Right cardiac atrium (tissue), 5 donors: ENCODE results near the gene SPEM2. TPM values are rescaled to one million over a fixed set of nuclear protein-coding genes. Genes with fewer than 3 reads are reported as not detected.
A peak's percentile ranks its signal among the peaks of the same experiment; 100 is the strongest.

ENCODE experiments used
- ATAC-seq, 2 donors: fragments of 200-7000 bp; cut with Tn5 transposase; one replicate each; pipeline versions ENCODE4 v1.8.0 to v1.9.1; 2020; ENCODE audit warnings: moderate library complexity in 2 of 2, mild to moderate bottlenecking in 1 of 2
- DNase-seq, 3 donors: peaks; one replicate each; pipeline ENCODE4 v3.0.0-alpha.2; 2020
- H3K27ac ChIP-seq: one replicate; pipeline ENCODE4 v1.5.1; 2013; ENCODE audit warnings: mild to moderate bottlenecking, low read length, control low read depth, moderate library complexity
- H3K27me3 ChIP-seq: one replicate; pipeline ENCODE4 v1.6.1; 2013; ENCODE audit not compliant: control insufficient read depth, insufficient read depth
- H3K4me1 ChIP-seq: one replicate; pipeline ENCODE4 v1.6.1; 2013; ENCODE audit warnings: low read length; ENCODE audit not compliant: control insufficient read depth, insufficient read depth
- H3K4me3 ChIP-seq: one replicate; pipeline ENCODE4 v1.5.1; 2013; ENCODE audit warnings: low read length, control low read depth
- H3K9me3 ChIP-seq: one replicate; pipeline ENCODE4 v1.6.1; 2013; ENCODE audit warnings: low read length; ENCODE audit not compliant: control insufficient read depth
- WGBS: extraction: QIAGEN DNeasy Blood & Tissue Kit; methylation state at CpG from one replicate; pipeline ENCODE4 v1.1.7; 2013; 5-methylcytosine and 5-hydroxymethylcytosine counted together
- intact Hi-C, 4 donors: fragments of 100-400 bp; cut with DNase I; formaldehyde crosslinking; loops; one replicate each; pipeline versions ENCODE4 v1.11.0 to v1.14.0; 2022 to 2023
- long read RNA-seq, 4 donors: library from polyadenylated mRNA; unstranded; transcript quantifications; one replicate each; pipeline ENCODE4 v2.0.0, GENCODE V29; 2020 to 2021
- polyA plus RNA-seq: library from polyadenylated mRNA; stranded (reverse); fragments of 200-250 nt; gene quantifications from one replicate; pipeline ENCODE4 v1.2.3, GENCODE V29; 2013
- total RNA-seq, 4 donors: library from RNA; stranded (reverse); fragmentation: NEBNext Ultra II Directional; extraction: Animal tissue kit (Norgen Biotek cat#: 25700); gene quantifications; one replicate each; pipeline ENCODE4 v1.2.1, GENCODE V29; 2021
- donor health status: healthy with polysubstance abuse.
- donor health status: DM: no; HTN: yes; CAD: no.
- donor health status: DM: no; HTN: no; CAD: no.
- donor health status: DM: no; HTN: yes; CAD: no; lungs with severe emphysema.
- donor health status: DM: yes; HTN: yes; CAD: no.

The SPEM2 gene
- total RNA-seq, result not detected
- polyA plus RNA-seq, result not detected
- long read RNA-seq, donor 1, result 0 reads
- long read RNA-seq, donor 2, result 0 reads
- long read RNA-seq, donor 3, result 0 reads
- long read RNA-seq, donor 4, result 0 reads

DNA sequence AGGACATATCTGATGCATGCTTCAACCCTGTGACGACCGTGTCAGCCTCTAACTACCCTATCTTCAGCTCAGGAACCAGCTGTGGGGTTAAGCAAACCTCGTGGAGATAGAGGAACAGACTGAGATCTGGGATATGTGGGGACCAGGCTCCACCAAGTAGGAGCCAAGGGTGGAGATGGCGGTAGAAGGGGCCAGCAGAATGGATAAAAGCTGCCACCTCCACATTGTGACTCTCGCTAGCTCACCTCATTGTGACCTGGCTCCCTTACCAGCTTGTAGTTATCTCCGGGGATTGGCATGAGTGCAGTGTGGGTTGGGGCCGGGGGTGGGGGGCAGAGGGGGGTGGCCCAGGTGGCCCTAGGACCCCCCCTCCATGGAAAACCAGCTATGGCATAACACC is at the start of gene SPEM2:
TSS of gene SPEM2 (plus strand) at position 301 of the 400 bp plus-strand sequence. CDS start at position 374, 73 bp downstream.
- ATAC-seq (no peak), DNase-seq (no peak)
- Histone ChIP-seq H3K27ac (no peak within 1 kb of the TSS), H3K4me1 (no peaks in the 10 kb centered on the region), H3K27me3 (no peaks in the 10 kb centered on the region), H3K9me3 (no peaks in the 10 kb centered on the region), H3K4me3 (no peak within 1 kb of the TSS)
- 74% methylated on average over 7 of the region's 7 CpGs for WGBS
- intact Hi-C loops, result no loop called here

DNA sequence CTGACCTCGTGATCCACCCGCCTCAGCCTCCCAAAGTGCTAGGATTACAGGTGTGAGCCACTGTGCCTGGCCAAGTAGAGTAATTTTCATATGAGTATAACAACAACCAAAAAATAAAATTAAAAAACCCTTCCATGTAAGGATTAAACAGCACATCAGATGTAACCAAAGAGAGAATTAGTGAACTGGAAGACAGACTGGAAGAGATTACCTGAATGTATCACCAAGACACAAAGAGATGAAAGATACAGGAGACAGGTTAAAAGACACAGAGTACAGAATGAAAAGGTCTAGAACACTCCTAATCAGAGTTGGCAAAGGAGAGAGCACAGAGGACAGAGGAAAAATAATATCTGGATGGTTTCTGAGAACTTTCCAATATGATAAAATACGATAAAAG is 46.3 kb upstream of the SPEM2 start:
- intact Hi-C loops, result no loop called here
- Histone ChIP-seq H3K9me3 (no peaks in the 10 kb centered on the region), H3K27me3 (no peaks in the 10 kb centered on the region), H3K27ac (no peak overlapping the region), H3K4me1 (peaks cover 3% of the 10 kb centered on the region), H3K4me3 (no peak overlapping the region)
- 94% methylated on average over 3 of the region's 3 CpGs for WGBS
- ATAC-seq (no peak), DNase-seq (no peak)

DNA sequence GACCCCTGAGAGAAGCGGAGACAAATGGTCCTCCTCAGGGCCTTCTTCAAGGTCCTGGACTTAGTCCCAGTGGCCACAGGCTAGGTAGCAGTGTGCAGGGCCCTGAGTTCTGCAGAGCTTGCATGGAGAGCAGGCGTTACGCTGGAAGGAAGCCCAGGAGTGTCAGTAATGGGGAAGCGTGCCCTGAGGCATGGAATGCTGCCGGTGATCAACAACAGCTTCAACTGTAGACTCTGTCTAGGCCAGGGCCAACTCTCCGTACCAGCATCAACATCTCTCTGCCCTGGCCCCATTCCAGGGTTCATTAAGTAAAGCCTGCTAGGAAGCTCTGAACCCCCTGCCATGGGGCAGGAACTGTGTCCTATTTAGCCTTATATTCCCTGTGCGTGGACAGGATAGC is 45.1 kb upstream of the SPEM2 start:
- 21% methylated on average over 7 of the region's 7 CpGs for WGBS
- intact Hi-C loops, result no loop called here
- H3K27ac ChIP-seq, result no peak overlapping the region
- H3K27me3 ChIP-seq, result no peaks in the 10 kb centered on the region
- DNase-seq (peak; percentile 63 to 83 (median 78)), ATAC-seq (peak; percentile 41 to 62)
- peaks cover 3% of the 10 kb centered on the region for H3K4me1 ChIP-seq
- peak overlapping the region; percentile 45 for H3K4me3 ChIP-seq
- H3K9me3 ChIP-seq, result no peaks in the 10 kb centered on the region

DNA sequence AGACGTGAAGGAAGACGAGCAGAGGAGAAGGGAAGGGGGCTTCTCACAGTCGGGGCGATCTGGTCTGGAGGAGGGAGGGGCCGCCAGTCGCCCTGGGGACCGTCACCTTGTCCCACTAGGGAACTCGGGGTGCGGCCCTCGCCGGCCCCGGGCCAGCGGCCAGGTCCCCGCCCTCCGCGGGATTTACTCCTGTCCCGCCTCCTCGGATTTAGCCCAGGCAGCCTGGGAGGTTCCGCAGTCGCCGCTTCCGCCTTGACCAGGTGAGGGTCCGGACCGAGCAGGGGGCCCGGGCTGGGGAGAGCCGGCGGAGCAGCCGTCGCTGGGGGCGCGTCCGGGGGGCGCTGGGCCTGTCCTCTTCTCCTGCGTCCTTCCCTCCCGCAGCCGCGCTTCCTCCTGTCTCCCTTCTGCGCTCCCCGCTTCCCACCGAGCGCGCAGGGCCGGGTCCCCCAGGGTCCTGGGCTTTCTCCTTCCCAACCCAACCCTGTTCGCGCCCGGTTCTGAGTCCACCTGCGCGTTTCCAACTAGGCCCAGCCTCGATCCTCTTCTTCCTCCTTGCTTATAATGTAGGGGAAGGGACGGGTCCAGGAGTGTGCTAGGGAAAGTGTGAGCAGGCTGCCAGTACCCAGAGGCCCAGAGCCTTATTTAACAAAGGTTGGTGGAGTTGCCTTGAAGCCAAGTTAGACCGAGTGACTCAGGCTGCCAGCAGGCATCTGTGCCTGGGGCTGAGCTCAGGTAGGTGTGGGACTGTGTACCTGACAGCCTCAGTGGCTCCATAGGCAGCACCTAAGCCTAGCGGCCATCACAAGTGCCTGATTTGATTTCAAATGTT is 44.3 kb upstream of the SPEM2 start, which contains the start of gene TNK1:
TSS of gene TNK1 (plus strand) at position 235 of the 829 bp plus-strand sequence. CDS start 1,838 bp downstream, outside the sequence.
- intact Hi-C loops, result no loop called here
- H3K27ac ChIP-seq, result no peak within 1 kb of the TSS
- H3K9me3 ChIP-seq, result no peaks in the 10 kb centered on the region
- peak within 1 kb of the TSS; percentile 45 for H3K4me3 ChIP-seq
- H3K4me1 ChIP-seq, result peaks cover 3% of the 10 kb centered on the region
- ATAC-seq (peak; percentile 53 to 58), DNase-seq (peak; percentile 59 to 81 (median 79))
- no peaks in the 10 kb centered on the region for H3K27me3 ChIP-seq
- WGBS, result 3% methylated on average over 51 of the region's 52 CpGs

DNA sequence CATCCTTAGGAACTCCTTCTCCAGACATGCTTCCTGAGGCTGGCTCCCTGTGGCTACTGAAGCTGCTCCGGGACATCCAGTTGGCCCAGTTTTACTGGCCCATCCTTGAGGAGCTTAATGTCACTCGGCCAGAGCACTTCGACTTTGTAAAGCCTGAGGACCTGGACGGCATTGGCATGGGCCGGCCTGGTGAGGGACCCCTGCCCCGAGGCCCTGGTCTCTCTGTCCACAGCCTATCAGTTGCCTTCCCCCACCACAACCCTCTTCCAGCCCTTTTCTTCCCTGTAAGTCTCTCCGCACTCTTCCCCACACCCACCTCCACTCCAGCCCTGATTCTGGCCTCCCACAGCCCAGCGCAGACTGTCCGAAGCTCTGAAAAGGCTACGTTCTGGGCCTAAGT is 42.5 kb upstream of the SPEM2 start:
- no peaks in the 10 kb centered on the region for H3K27me3 ChIP-seq
- intact Hi-C loops, result no loop called here
- H3K27ac ChIP-seq, result no peak overlapping the region
- ATAC-seq (no peak), DNase-seq (no peak)
- H3K9me3 ChIP-seq, result no peaks in the 10 kb centered on the region
- H3K4me3 ChIP-seq, result no peak overlapping the region
- H3K4me1 ChIP-seq, result peaks cover 3% of the 10 kb centered on the region
- 88% methylated on average over 10 of the region's 10 CpGs for WGBS

DNA sequence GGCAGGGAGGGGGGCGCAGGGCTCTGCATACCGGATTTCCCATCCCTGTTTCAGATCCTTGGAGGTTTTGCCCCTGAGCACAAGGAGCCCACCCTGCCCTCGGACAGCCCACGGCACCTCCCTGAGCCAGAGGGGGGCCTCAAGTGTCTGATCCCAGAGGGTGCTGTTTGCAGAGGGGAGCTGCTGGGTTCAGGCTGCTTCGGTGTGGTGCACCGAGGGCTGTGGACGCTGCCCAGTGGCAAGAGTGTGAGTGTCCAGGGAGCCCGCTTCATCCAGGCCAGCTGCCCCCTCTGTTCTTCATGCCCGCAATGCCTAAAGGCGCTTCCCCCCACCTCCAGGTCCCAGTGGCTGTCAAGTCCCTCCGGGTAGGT is 42.1 kb upstream of the SPEM2 start:
- Histone ChIP-seq H3K4me3 (no peak overlapping the region), H3K27me3 (no peaks in the 10 kb centered on the region), H3K9me3 (no peaks in the 10 kb centered on the region), H3K4me1 (peaks cover 3% of the 10 kb centered on the region), H3K27ac (no peak overlapping the region)
- ATAC-seq (peak; percentile 1 to 2), DNase-seq (no peak)
- 74% methylated on average over 11 of the region's 11 CpGs for WGBS
- intact Hi-C loops, result no loop called here

DNA sequence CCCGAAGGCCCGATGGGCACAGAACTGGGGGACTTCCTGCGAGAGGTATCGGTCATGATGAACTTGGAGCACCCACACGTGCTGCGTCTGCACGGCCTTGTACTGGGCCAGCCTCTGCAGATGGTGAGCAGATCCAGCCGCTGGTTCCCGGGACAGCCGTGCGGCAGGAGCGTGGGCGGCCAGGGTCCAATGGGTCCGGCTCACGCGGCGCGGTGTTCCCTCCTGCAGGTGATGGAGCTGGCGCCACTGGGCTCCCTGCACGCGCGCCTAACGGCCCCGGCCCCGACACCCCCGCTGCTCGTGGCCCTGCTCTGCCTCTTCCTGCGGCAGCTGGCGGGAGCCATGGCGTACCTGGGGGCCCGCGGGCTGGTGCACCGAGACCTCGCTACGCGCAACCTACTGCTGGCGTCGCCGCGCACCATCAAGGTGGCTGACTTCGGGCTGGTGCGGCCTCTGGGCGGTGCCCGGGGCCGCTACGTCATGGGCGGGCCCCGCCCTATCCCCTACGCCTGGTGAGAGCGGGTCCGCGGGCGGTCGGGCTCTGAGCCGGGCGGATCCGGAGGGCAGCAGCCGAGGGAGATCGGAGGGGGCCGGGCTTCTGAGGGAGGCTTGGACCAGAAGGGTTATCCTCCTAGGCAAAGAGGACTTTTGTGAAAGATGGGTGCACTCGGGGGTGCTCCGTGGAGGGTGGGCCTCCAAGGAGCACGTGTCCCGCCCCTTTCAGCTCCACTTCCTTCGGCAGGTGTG is 41.5 kb upstream of the SPEM2 start:
- 6% methylated on average over 65 of the region's 65 CpGs for WGBS
- Histone ChIP-seq H3K27me3 (no peaks in the 10 kb centered on the region), H3K27ac (no peak overlapping the region), H3K4me1 (peaks cover 3% of the 10 kb centered on the region), H3K4me3 (peak overlapping the region; percentile 16), H3K9me3 (no peaks in the 10 kb centered on the region)
- ATAC-seq, result peak; percentile 77 to 81
- intact Hi-C loops, result no loop called here
- peak; percentile 61 to 82 (median 81) for DNase-seq

DNA sequence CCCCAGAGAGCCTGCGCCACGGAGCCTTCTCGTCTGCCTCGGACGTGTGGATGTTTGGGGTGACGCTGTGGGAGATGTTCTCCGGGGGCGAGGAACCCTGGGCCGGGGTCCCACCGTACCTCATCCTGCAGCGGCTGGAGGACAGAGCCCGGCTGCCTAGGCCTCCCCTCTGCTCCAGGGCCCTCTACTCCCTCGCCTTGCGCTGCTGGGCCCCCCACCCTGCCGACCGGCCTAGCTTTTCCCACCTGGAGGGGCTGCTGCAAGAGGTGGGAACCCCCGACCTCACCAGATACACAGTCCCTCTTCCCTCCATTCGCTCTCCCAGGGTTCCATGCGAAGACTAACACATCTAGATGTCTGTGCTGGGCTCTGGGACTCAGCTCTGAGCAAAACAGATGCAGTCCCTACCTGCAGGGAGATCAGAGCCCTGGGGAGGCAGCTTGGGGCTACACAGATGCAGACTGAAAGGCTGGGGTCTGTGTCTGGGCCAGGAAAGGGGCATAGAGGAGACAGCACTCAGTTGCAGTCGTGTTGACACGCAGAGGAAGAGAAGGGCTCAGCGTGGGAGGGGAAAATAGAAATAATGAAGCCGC is 40.8 kb upstream of the SPEM2 start:
- Histone ChIP-seq H3K9me3 (no peaks in the 10 kb centered on the region), H3K4me3 (peak overlapping the region; percentile 16), H3K27ac (no peak overlapping the region), H3K4me1 (peaks cover 3% of the 10 kb centered on the region), H3K27me3 (no peaks in the 10 kb centered on the region)
- DNase-seq, result no peak
- 41% methylated on average over 23 of the region's 23 CpGs for WGBS
- peak in 1 of 2 donors; percentile 1 for ATAC-seq
- intact Hi-C loops, result no loop called here

DNA sequence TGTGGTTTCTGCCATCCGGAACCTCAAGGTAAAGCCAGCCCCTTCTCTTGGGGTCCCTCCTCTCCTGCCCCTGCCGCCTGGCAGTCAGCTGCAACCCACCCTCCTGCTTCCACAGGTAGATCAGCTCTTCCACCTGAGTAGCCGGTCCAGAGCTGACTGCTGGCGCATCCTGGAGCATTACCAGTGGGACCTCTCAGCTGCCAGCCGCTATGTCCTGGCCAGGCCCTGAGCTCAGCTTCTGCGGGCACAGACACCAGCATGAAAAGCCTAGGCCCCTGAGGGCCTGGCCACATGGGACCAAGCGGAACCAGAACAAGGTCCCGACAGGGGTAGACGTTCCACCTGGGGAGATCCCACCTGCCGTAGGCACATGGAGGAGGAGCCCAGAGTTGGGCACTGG is 36.6 kb upstream of the SPEM2 start:
- intact Hi-C loops, result no loop called here
- H3K27ac ChIP-seq, result no peak overlapping the region
- ATAC-seq, result no peak
- no peaks in the 10 kb centered on the region for H3K4me1 ChIP-seq
- WGBS, result 96% methylated on average over 10 of the region's 10 CpGs
- peak in 1 of 3 donors; percentile 34 for DNase-seq
- no peaks in the 10 kb centered on the region for H3K27me3 ChIP-seq
- H3K9me3 ChIP-seq, result no peaks in the 10 kb centered on the region
- no peak overlapping the region for H3K4me3 ChIP-seq

DNA sequence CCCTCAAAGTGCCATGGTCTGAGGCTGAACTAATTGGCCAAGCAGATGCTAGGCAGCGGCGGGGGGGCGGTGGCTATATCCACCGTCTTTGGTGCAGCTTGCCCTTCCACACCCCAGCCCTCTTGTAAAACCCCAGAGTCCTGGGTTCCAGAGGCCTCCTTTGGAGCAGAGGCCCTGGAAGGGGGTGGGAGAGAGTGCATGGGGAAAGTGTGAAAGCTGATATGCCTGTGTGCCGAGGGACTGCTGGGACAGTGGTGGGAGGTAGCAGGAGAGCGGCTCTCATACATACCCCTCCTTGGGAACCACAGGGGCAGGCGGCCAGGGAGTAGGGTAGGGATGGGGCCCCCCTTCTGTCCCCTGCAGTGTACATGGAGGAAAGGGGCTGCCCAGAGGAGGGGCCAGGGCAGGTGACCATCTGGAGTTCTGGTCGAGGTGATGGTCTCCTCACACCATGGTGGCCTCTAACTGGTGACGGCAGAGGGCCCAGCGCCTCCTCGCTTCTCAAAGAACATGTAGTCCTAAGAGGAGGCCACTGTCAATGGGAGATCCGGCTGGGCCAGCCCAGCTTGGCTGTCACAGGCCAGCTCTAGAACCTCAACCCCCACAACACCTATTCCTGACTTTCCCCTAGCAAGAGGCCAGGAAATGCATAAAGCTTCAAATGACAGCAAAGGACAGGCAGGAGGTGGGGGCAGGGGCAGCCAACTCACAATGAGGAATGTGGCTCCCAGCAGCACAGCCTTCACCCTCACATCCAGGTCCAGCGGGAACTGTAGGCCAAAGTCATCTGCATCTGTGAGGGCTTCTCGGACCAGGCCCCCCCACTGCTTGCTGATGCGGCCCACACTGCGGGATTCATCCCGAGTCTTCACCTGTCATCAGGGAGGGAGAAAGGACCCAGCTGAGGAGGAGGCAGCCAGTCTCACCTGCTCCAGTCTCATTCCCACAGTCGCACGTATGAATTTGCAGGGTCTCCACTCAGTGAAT is 35.2 kb upstream of the SPEM2 start:
- no peaks in the 10 kb centered on the region for H3K9me3 ChIP-seq
- ATAC-seq (no peak), DNase-seq (peak in 1 of 3 donors; percentile 44)
- no peaks in the 10 kb centered on the region for H3K4me1 ChIP-seq
- no peak overlapping the region for H3K27ac ChIP-seq
- H3K4me3 ChIP-seq, result no peak overlapping the region
- intact Hi-C loops, result loop anchor here in 1 of 4 donors (5.0 kb wide), 1 partner anchor 97 kb away; no protein-coding TSS in a partner anchor
- H3K27me3 ChIP-seq, result no peaks in the 10 kb centered on the region
- 85% methylated on average over 19 of the region's 19 CpGs for WGBS
